GM12878 (cell line): ENCODE measurements around the gene ABHD6.

Source experiments
- CHD1 ChIP-seq: IDR thresholded peaks from 2 replicates; pipeline ENCODE4 v1.6.1; 2012; ENCODE audit warnings: low read depth, low read length, improper control_type of control experiment
- CTCF ChIP-seq, 3 experiments: IDR thresholded peaks in 2 of 3; conservative IDR thresholded peaks in 1 of 3; 2 replicates each; pipeline ENCODE4 v1.5.1; 2011; ENCODE audit warnings: low read depth in 3 of 3, low read length in 3 of 3, mild to moderate bottlenecking in 3 of 3, control low read depth in 2 of 3, moderate library complexity in 2 of 3, inconsistent platforms in 1 of 3, mixed read lengths in 1 of 3; ENCODE audit not compliant: control insufficient read depth in 2 of 3, insufficient read depth in 1 of 3; ENCODE audit errors: extremely low read depth in 1 of 3
- E2F4 ChIP-seq: IDR thresholded peaks from 2 replicates; pipeline ENCODE4 v1.6.1; 2012; ENCODE audit warnings: low read depth, low read length, improper control_type of control experiment
- EGR1 ChIP-seq, 2 experiments: IDR thresholded peaks; 1 replicate in 1 of 2; 2 replicates in 1 of 2; pipeline ENCODE4 v1.6.1; 2011 to 2012; ENCODE audit warnings: low read depth in 2 of 2, low read length in 2 of 2, borderline replicate concordance in 1 of 2, mild to moderate bottlenecking in 1 of 2, moderate library complexity in 1 of 2
- ETV6 ChIP-seq, 2 experiments: fragments of 450-650 bp in 1 of 2; IDR thresholded peaks in 1 of 2; conservative IDR thresholded peaks in 1 of 2; 2 replicates each; pipeline ENCODE4 v1.6.1; 2014; ENCODE audit warnings: antibody characterized with exemption in 1 of 2, borderline replicate concordance in 1 of 2, low read depth in 1 of 2, mild to moderate bottlenecking in 1 of 2, moderate library complexity in 1 of 2
- EZH2 ChIP-seq: IDR thresholded peaks from 2 replicates; pipeline ENCODE4 v1.6.1; 2012; ENCODE audit warnings: low read depth, mild to moderate bottlenecking, control low read depth, inconsistent platforms, low read length, borderline replicate concordance; ENCODE audit not compliant: control insufficient read depth
- JUNB ChIP-seq: IDR thresholded peaks from 2 replicates; pipeline ENCODE4 v1.6.1; 2016; ENCODE audit warnings: antibody characterized with exemption, mild to moderate bottlenecking
- MTA2 ChIP-seq: fragments of 450-650 bp; IDR thresholded peaks from 2 replicates; pipeline ENCODE4 v1.6.1; 2016; ENCODE audit warnings: low read depth, mild to moderate bottlenecking, moderate library complexity
- MTA3 ChIP-seq: IDR thresholded peaks from 2 replicates; pipeline ENCODE4 v1.6.1; 2012; ENCODE audit warnings: low read length, inconsistent platforms, borderline replicate concordance
- RFX5 ChIP-seq: IDR thresholded peaks from 2 replicates; pipeline ENCODE4 v1.6.1; 2011; ENCODE audit warnings: low read depth, low read length, improper control_type of control experiment
- SIN3A ChIP-seq: IDR thresholded peaks from 2 replicates; pipeline ENCODE4 v1.6.1; 2012; ENCODE audit warnings: low read depth, low read length, improper control_type of control experiment
- YY1 ChIP-seq: IDR thresholded peaks from 2 replicates; pipeline ENCODE4 v1.6.1; 2011; ENCODE audit warnings: low read depth, mild to moderate bottlenecking, low read length
- ZBED1 ChIP-seq: IDR thresholded peaks from 2 replicates; pipeline ENCODE4 v1.6.1; 2016; ENCODE audit warnings: borderline replicate concordance

GRCh38 chr3:58256511-58256910, 18.9 kb downstream of the ABHD6 start:
- TF ChIP-seq CTCF (IDR thresholded peaks at IDR 0.05 in 2 of 3, conservative IDR thresholded peaks at IDR 0.05 in 1 of 3; ENCODE audit: control insufficient read depth in 2 of 3, extremely low read depth in 1 of 3, insufficient read depth in 1 of 3, low read depth in 3 of 3, low read length in 3 of 3) (no peak), MTA3 (no peak), EZH2 (no peak), E2F4 (no peak), EGR1 (IDR thresholded peaks at IDR 0.05; ENCODE audit: borderline replicate concordance in 1 of 2, low read depth in 2 of 2, low read length in 2 of 2) (no peak), SIN3A (no peak), YY1 (no peak), CHD1 (no peak), RFX5 (no peak), MTA2 (no peak), ETV6 (conservative IDR thresholded peaks at IDR 0.05 in 1 of 2, IDR thresholded peaks at IDR 0.05 in 1 of 2; ENCODE audit: borderline replicate concordance in 1 of 2, low read depth in 1 of 2) (no peak), JUNB (no peak), ZBED1 (no peak)
